ENCODE data around the gene EIF4E1B.

DNA sequence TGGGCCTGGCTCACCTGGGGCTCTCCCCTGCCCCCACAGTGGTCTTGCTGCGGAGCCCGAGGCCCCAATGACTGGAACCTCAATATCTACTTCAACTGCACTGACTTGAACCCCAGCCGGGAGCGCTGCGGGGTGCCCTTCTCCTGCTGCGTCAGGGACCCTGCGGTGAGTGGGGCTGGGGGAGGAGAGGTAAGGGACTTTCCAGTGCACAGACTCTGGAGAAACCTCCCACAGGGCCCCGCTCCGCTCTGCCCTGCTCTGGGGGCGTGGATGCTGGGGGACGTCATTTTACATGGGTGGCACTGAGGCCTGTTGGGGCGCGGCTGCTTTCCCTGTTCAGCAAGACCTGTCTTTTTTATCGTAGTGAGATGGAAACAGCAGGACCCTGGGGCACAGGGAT lies 24.4 kb downstream of the EIF4E1B start:
- TF ChIP-seq POLR2AphosphoS5 (IDR thresholded peaks at IDR 0.05) (no peak), POLR2A (IDR thresholded peaks at IDR 0.05) (no peak)
- TF ChIP-seq, protein P1, sequence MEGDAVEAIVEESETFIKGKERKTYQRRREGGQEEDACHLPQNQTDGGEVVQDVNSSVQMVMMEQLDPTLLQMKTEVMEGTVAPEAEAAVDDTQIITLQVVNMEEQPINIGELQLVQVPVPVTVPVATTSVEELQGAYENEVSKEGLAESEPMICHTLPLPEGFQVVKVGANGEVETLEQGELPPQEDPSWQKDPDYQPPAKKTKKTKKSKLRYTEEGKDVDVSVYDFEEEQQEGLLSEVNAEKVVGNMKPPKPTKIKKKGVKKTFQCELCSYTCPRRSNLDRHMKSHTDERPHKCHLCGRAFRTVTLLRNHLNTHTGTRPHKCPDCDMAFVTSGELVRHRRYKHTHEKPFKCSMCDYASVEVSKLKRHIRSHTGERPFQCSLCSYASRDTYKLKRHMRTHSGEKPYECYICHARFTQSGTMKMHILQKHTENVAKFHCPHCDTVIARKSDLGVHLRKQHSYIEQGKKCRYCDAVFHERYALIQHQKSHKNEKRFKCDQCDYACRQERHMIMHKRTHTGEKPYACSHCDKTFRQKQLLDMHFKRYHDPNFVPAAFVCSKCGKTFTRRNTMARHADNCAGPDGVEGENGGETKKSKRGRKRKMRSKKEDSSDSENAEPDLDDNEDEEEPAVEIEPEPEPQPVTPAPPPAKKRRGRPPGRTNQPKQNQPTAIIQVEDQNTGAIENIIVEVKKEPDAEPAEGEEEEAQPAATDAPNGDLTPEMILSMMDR (IDR thresholded peaks at IDR 0.05), result no peak

Data from breast epithelium (tissue), 3 donors.